ENCODE data around the gene NHLH1. TPM values are rescaled to one million over a fixed set of nuclear protein-coding genes. Genes with fewer than 3 reads are reported as not detected.

Gene NHLH1
- total and polyA plus RNA-seq, 2 donors (not counting 1 experiment from before 2014, with no cell fraction given), result 0.27 to 0.39 TPM

Small RNA genes within 50 kb of the gene (small RNA-seq; reads per million reads assigned to genes)
- not detected for gene RF00019 (ENCODE audit: insufficient read length, low read depth, low replicate concordance)
- not detected for gene RNU4-42P (ENCODE audit: insufficient read length, low read depth, low replicate concordance)

Other genes starting within 250 kb of the NHLH1 start
- not detected in 2 replicates for gene ATP1A4, start 215.5 kb upstream of the NHLH1 start, total RNA-seq
- 0.12 TPM in 1 of 2 replicates, not detected in the other for gene ATP1A4, start 215.5 kb upstream of the NHLH1 start, polyA plus RNA-seq
- gene CASQ1, start 176.5 kb upstream of the NHLH1 start, total RNA-seq, result not detected in 2 replicates
- not detected in 2 replicates for gene CASQ1, start 176.5 kb upstream of the NHLH1 start, polyA plus RNA-seq
- gene PEA15, start 161.7 kb upstream of the NHLH1 start, total RNA-seq, result 76.7 and 81.7 TPM in 2 replicates
- gene PEA15, start 161.7 kb upstream of the NHLH1 start, polyA plus RNA-seq, result 89.9 and 91.4 TPM in 2 replicates
- 247 and 266 TPM in 2 replicates for gene DCAF8, start 104.5 kb upstream of the NHLH1 start, total RNA-seq
- gene DCAF8, start 104.5 kb upstream of the NHLH1 start, polyA plus RNA-seq, result 194 and 250 TPM in 2 replicates
- 56.0 and 58.4 TPM in 2 replicates for gene PEX19, start 81.9 kb upstream of the NHLH1 start, total RNA-seq
- 17.9 and 20.3 TPM in 2 replicates for gene PEX19, start 81.9 kb upstream of the NHLH1 start, polyA plus RNA-seq
- gene COPA, start 23.8 kb upstream of the NHLH1 start, total RNA-seq, result 168 and 180 TPM in 2 replicates
- gene COPA, start 23.8 kb upstream of the NHLH1 start, polyA plus RNA-seq, result 37.9 and 39.1 TPM in 2 replicates
- 95.1 and 110 TPM in 2 replicates for gene NCSTN, start 23.7 kb upstream of the NHLH1 start, total RNA-seq
- 110 and 113 TPM in 2 replicates for gene NCSTN, start 23.7 kb upstream of the NHLH1 start, polyA plus RNA-seq
- 14.4 and 14.5 TPM in 2 replicates for gene VANGL2, start 33.5 kb downstream of the NHLH1 start, total RNA-seq
- gene VANGL2, start 33.5 kb downstream of the NHLH1 start, polyA plus RNA-seq, result 0.48 and 0.75 TPM in 2 replicates
- 64.8 and 64.9 TPM in 2 replicates for gene SLAMF6, start 156.2 kb downstream of the NHLH1 start, total RNA-seq
- gene SLAMF6, start 156.2 kb downstream of the NHLH1 start, polyA plus RNA-seq, result 50.5 and 79.6 TPM in 2 replicates
- 58.5 and 63.9 TPM in 2 replicates for gene CD84, start 212.4 kb downstream of the NHLH1 start, total RNA-seq
- gene CD84, start 212.4 kb downstream of the NHLH1 start, polyA plus RNA-seq, result 19.8 and 20.4 TPM in 2 replicates

Measured in B cell (primary cell).